Measurements from ENCODE around the gene MYB. TPM values are rescaled to one million over a fixed set of nuclear protein-coding genes. Genes with fewer than 3 reads are reported as not detected.

Gene MYB
- total and polyA plus RNA-seq, 7 donors: 0.55 to 27.8 (median 12.0) TPM; not detected in 2

- Histone ChIP-seq H3K27ac (no peak overlapping the region), H3K4me1 (no peaks in the 10 kb centered on the region), H3K4me3 (no peak overlapping the region), H3K9me3 (no peaks in the 10 kb centered on the region), H3K27me3 (no peaks in the 10 kb centered on the region), H3K36me3 (no peaks in the 10 kb centered on the region)
- WGBS, 2 donors: 85 to 90% methylated on average over 6 of the region's 6 CpGs
- DNase-seq: no peak
- intact Hi-C loops (cut with DNase I): no loop called here
- TF ChIP-seq, protein P1, sequence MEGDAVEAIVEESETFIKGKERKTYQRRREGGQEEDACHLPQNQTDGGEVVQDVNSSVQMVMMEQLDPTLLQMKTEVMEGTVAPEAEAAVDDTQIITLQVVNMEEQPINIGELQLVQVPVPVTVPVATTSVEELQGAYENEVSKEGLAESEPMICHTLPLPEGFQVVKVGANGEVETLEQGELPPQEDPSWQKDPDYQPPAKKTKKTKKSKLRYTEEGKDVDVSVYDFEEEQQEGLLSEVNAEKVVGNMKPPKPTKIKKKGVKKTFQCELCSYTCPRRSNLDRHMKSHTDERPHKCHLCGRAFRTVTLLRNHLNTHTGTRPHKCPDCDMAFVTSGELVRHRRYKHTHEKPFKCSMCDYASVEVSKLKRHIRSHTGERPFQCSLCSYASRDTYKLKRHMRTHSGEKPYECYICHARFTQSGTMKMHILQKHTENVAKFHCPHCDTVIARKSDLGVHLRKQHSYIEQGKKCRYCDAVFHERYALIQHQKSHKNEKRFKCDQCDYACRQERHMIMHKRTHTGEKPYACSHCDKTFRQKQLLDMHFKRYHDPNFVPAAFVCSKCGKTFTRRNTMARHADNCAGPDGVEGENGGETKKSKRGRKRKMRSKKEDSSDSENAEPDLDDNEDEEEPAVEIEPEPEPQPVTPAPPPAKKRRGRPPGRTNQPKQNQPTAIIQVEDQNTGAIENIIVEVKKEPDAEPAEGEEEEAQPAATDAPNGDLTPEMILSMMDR (IDR thresholded peaks at IDR 0.05): no peak
- TF ChIP-seq POLR2A (IDR thresholded peaks at IDR 0.05): no peak
- TF ChIP-seq POLR2AphosphoS5 (IDR thresholded peaks at IDR 0.05): no peak
- TF ChIP-seq EP300 (IDR thresholded peaks at IDR 0.05): no peak
Measured at GRCh38 chr6:135258970-135259369, 77.9 kb downstream of the MYB start.

DNA sequence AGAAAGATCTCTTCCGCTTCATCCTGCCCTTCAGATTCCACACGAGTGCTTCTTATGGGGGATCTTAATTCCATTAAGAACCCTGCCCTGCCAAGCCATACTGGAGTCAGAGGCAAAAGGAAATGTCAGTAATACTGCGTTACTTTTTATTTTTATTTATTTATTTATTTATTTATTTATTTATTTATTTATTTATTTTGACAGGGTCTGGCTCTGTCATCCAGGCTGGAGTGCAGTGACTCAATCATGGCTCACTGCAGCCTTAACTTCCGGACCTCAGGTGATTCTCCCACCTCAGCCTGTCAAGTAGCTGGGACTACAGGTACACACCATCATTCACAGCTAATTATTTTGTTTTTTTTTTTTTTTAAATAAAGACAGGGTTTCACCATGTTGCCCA lies 79.5 kb downstream of the MYB start:
- intact Hi-C loops (cut with DNase I): no loop called here
- Histone ChIP-seq H3K27ac (no peak overlapping the region), H3K27me3 (no peaks in the 10 kb centered on the region), H3K36me3 (no peaks in the 10 kb centered on the region), H3K4me1 (no peaks in the 10 kb centered on the region), H3K9me3 (no peaks in the 10 kb centered on the region), H3K4me3 (no peak overlapping the region)
- TF ChIP-seq POLR2A (IDR thresholded peaks at IDR 0.05) (no peak), EP300 (IDR thresholded peaks at IDR 0.05) (no peak), POLR2AphosphoS5 (IDR thresholded peaks at IDR 0.05) (no peak)
- TF ChIP-seq, protein P1 (IDR thresholded peaks at IDR 0.05): no peak
- 95% methylated on average over 4 of the region's 4 CpGs for WGBS, 2 donors
- no peak for DNase-seq

- TF ChIP-seq EP300 (IDR thresholded peaks at IDR 0.05) (no peak), POLR2AphosphoS5 (IDR thresholded peaks at IDR 0.05) (no peak), POLR2A (IDR thresholded peaks at IDR 0.05) (no peak)
- TF ChIP-seq, protein P1 (IDR thresholded peaks at IDR 0.05): no peak
- no peak overlapping the region for H3K4me3 ChIP-seq
- no peak for DNase-seq
- no peaks in the 10 kb centered on the region for H3K27me3 ChIP-seq
- H3K4me1 ChIP-seq: no peaks in the 10 kb centered on the region
- no peak overlapping the region for H3K27ac ChIP-seq
- H3K9me3 ChIP-seq: no peaks in the 10 kb centered on the region
- WGBS, 2 donors: 83 to 92% methylated on average over 15 of the region's 15 CpGs
- intact Hi-C loops (cut with DNase I): no loop called here
- no peaks in the 10 kb centered on the region for H3K36me3 ChIP-seq
Measured at GRCh38 chr6:135261872-135262725, 81.0 kb downstream of the MYB start.

DNA sequence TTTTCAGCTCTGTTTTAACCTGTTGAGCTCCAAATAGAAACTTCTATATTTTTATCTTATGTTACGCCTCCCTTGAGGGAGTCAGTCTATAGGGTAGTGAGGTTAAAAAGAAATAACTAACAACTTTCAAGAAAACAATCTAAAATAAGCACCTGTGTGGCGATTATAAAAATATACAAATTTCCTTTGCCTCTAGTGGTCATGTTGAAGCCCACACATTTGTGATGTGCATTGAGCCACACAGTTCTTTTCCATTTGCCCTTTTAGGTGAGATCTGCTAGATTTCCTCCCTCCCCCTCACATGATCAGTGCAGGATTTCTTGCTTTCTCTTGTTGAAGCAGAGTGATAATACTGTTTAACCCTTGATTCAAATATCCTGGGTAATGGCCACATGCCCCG lies 84.2 kb downstream of the MYB start:
- whole genome bisulfite sequencing, 2 donors: 79 to 92% methylated on average over 3 of the region's 3 CpGs
- intact Hi-C loops (cut with DNase I): no loop called here
- DNase-seq: no peak
- no peaks in the 10 kb centered on the region for H3K9me3 ChIP-seq
- H3K27ac ChIP-seq: no peak overlapping the region
- H3K4me3 ChIP-seq: no peak overlapping the region
- no peaks in the 10 kb centered on the region for H3K27me3 ChIP-seq
- no peaks in the 10 kb centered on the region for H3K4me1 ChIP-seq
- TF ChIP-seq POLR2AphosphoS5 (IDR thresholded peaks at IDR 0.05): no peak
- H3K36me3 ChIP-seq: no peaks in the 10 kb centered on the region

DNA sequence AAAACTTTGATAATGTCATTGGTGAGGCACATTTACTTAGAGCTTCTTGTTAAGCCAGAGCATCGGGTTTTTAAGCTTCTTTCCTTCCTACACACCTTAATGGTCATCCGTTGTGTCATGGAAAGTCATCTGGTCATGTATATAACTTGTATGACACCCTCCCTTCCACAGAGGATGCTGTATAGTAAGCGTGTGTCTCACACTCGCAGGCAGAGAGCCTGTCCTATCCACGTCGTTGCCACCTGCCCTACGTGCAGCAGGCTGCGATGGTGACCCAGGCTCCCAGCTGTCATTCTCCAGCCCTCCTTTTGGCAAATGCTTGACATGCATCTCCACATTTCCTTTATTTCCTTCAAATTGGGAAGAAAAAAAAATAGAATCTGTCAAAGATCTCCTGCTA lies 85.6 kb downstream of the MYB start:
- DNase-seq: no peak
- no peaks in the 10 kb centered on the region for H3K4me1 ChIP-seq
- no peaks in the 10 kb centered on the region for H3K9me3 ChIP-seq
- no peaks in the 10 kb centered on the region for H3K27me3 ChIP-seq
- H3K27ac ChIP-seq: no peak overlapping the region
- intact Hi-C loops (cut with DNase I): no loop called here
- H3K36me3 ChIP-seq: no peaks in the 10 kb centered on the region
- WGBS, 2 donors: 13 to 49% methylated on average over 8 of the region's 8 CpGs
- TF ChIP-seq, protein P1 (IDR thresholded peaks at IDR 0.05): no peak
- TF ChIP-seq POLR2A (IDR thresholded peaks at IDR 0.05) (no peak), EP300 (IDR thresholded peaks at IDR 0.05) (no peak), POLR2AphosphoS5 (IDR thresholded peaks at IDR 0.05) (no peak)
- H3K4me3 ChIP-seq: no peak overlapping the region
